IMR-90 (cell line): ENCODE measurements around the gene CECR2. TPM values are rescaled to one million over a fixed set of nuclear protein-coding genes. Genes with fewer than 3 reads are reported as not detected.
A peak's percentile ranks its signal among the peaks of the same experiment; 100 is the strongest.

Source experiments
- ATAC-seq: fragments of 200-7000 bp; cut with Tn5 transposase; 2 replicates; pipeline ENCODE4 v1.9.1; 2020; ENCODE audit warnings: low read depth, mild to moderate bottlenecking, moderate library complexity
- Bru-seq: library from RNA; stranded (reverse); fragments of 400-500 nt; gene quantifications from one replicate; lab custom pipeline; 2021; lab: Mats Ljungman, UMichigan
- BruChase-seq, 2 experiments: library from RNA; stranded (reverse); fragments of 400-500 nt; gene quantifications; one replicate each; lab custom pipeline; 2021; lab: Mats Ljungman, UMichigan
- BruUV-seq: library from RNA; stranded (reverse); fragments of 400-500 nt; replicated peaks from 2 replicates; lab custom pipeline; 2021; lab: Mats Ljungman, UMichigan
- CTCF ChIA-PET: fragments of 300-600 bp; formaldehyde crosslinking; extraction: SDS; loops from one replicate; lab custom pipeline; 2021; ENCODE audit warnings: antibody characterized with exemption; lab: Yijun Ruan, JAX
- POLR2A ChIA-PET: fragments of 300-600 bp; sonication (Branson Sonifier 250); formaldehyde crosslinking; loops from one replicate; lab custom pipeline; 2022; ENCODE audit warnings: antibody characterized with exemption; ENCODE audit not compliant: unreplicated experiment; lab: Charles Lee
- DNase-seq: peaks from one replicate; pipeline ENCODE4 v3.0.0; 2013
- H2AFZ ChIP-seq: replicated peaks from 2 replicates; pipeline ENCODE3; 2013; ENCODE audit warnings: low read length, mild to moderate bottlenecking; ENCODE audit not compliant: poor library complexity
- H2AK5ac ChIP-seq: 2 replicates; pipeline ENCODE4 v1.6.1; 2013; ENCODE audit warnings: low read depth, low read length, inconsistent platforms
- H2AK9ac ChIP-seq: replicated peaks from 2 replicates; pipeline ENCODE3; 2013; ENCODE audit warnings: mild to moderate bottlenecking, low read depth, low read length, moderate library complexity; ENCODE audit not compliant: poor library complexity
- H2BK120ac ChIP-seq: 2 replicates; pipeline ENCODE4 v1.6.1; 2013; ENCODE audit warnings: low read depth, low read length, inconsistent platforms
- H2BK15ac ChIP-seq: 3 replicates; pipeline ENCODE4 v1.6.1; 2013; ENCODE audit warnings: low read depth, low read length, inconsistent platforms
- H2BK20ac ChIP-seq: 2 replicates; pipeline ENCODE4 v1.6.1; 2013; ENCODE audit warnings: low read depth, mild to moderate bottlenecking, inconsistent platforms, low read length, moderate library complexity
- H2BK5ac ChIP-seq: 2 replicates; pipeline ENCODE4 v1.6.1; 2013; ENCODE audit warnings: mild to moderate bottlenecking, low read depth, low read length, inconsistent platforms; ENCODE audit not compliant: poor library complexity, severe bottlenecking
- H3K14ac ChIP-seq: replicated peaks from 2 replicates; pipeline ENCODE4 v1.6.1; 2013; ENCODE audit warnings: low read depth, low read length, inconsistent platforms
- H3K18ac ChIP-seq: 2 replicates; pipeline ENCODE4 v1.6.1; 2013; ENCODE audit warnings: low read depth, low read length, control low read depth
- H3K23ac ChIP-seq: 2 replicates; pipeline ENCODE4 v1.6.1; 2013; ENCODE audit warnings: low read depth, low read length, inconsistent platforms
- H3K27ac ChIP-seq: 2 replicates; pipeline ENCODE4 v1.5.1; 2013; ENCODE audit warnings: mild to moderate bottlenecking, control low read depth, low read length; ENCODE audit not compliant: insufficient read depth
- H3K27me3 ChIP-seq: 2 replicates; pipeline ENCODE4 v1.6.1; 2013; ENCODE audit warnings: low read length; ENCODE audit not compliant: control insufficient read depth, insufficient read depth
- H3K36me3 ChIP-seq: 2 replicates; pipeline ENCODE4 v1.6.1; 2013; ENCODE audit warnings: low read length, mixed read lengths; ENCODE audit not compliant: control insufficient read depth, insufficient read depth
- H3K4ac ChIP-seq: 2 replicates; pipeline ENCODE4 v1.6.1; 2013; ENCODE audit warnings: low read depth, low read length, inconsistent platforms
- H3K4me1 ChIP-seq: 2 replicates; pipeline ENCODE4 v1.6.1; 2013; ENCODE audit warnings: low read length, mixed read lengths; ENCODE audit not compliant: control insufficient read depth, insufficient read depth
- H3K4me2 ChIP-seq: 2 replicates; pipeline ENCODE4 v1.6.1; 2013; ENCODE audit warnings: low read depth, mild to moderate bottlenecking, control low read depth, low read length, moderate library complexity
- H3K4me3 ChIP-seq: 2 replicates; pipeline ENCODE4 v1.5.1; 2013; ENCODE audit warnings: low read depth, mild to moderate bottlenecking, control low read depth, low read length, moderate library complexity; ENCODE audit not compliant: insufficient read depth
- H3K56ac ChIP-seq: 2 replicates; pipeline ENCODE4 v1.6.1; 2013; ENCODE audit warnings: low read length, inconsistent platforms; ENCODE audit not compliant: insufficient read depth; ENCODE audit errors: extremely low read depth
- H3K79me1 ChIP-seq, 2 experiments: 2 replicates each; pipeline ENCODE4 v1.6.1; 2013; ENCODE audit warnings: low read length in 2 of 2, inconsistent platforms in 1 of 2, low read depth in 1 of 2
- H3K9ac ChIP-seq: 2 replicates; pipeline ENCODE4 v1.6.1; 2013; ENCODE audit warnings: low read depth, low read length, control low read depth
- H3K9me1 ChIP-seq: 2 replicates; pipeline ENCODE4 v1.6.1; 2013; ENCODE audit warnings: low read length, inconsistent platforms; ENCODE audit not compliant: insufficient read depth
- H3K9me3 ChIP-seq: 2 replicates; pipeline ENCODE4 v1.6.1; 2013; ENCODE audit warnings: low read length; ENCODE audit not compliant: control insufficient read depth, insufficient read depth
- H4K20me1 ChIP-seq: 2 replicates; pipeline ENCODE4 v1.6.1; 2013; ENCODE audit warnings: low read length, inconsistent platforms; ENCODE audit not compliant: insufficient read depth
- H4K5ac ChIP-seq: 2 replicates; pipeline ENCODE4 v1.6.1; 2013; ENCODE audit warnings: mild to moderate bottlenecking, low read depth, low read length, control low read depth
- H4K8ac ChIP-seq, 2 experiments: 2 replicates each; pipeline ENCODE4 v1.6.1; 2013; ENCODE audit warnings: low read depth in 2 of 2, low read length in 2 of 2, control low read depth in 1 of 2, inconsistent platforms in 1 of 2
- H4K91ac ChIP-seq: 2 replicates; pipeline ENCODE4 v1.6.1; 2013; ENCODE audit warnings: low read depth, low read length, inconsistent platforms; ENCODE audit not compliant: insufficient read depth
- BHLHE40 ChIP-seq: fragments of 150-350 bp; IDR thresholded peaks from 2 replicates; pipeline ENCODE4 v1.6.1; 2016; ENCODE audit warnings: mild to moderate bottlenecking, low read depth, low read length
- CEBPB ChIP-seq: IDR thresholded peaks from 2 replicates; pipeline ENCODE4 v1.6.1; 2012; ENCODE audit warnings: low read depth, low read length, improper control_type of control experiment
- CHD1 ChIP-seq: IDR thresholded peaks from 2 replicates; pipeline ENCODE4 v1.6.1; 2012; ENCODE audit warnings: low read depth, low read length, improper control_type of control experiment
- ELK1 ChIP-seq: fragments of 150-350 bp; IDR thresholded peaks from 2 replicates; pipeline ENCODE4 v1.6.1; 2016; ENCODE audit warnings: low read depth, mild to moderate bottlenecking, low read length, moderate library complexity, borderline replicate concordance
- FOS ChIP-seq: fragments of 150-350 bp; IDR thresholded peaks from 2 replicates; pipeline ENCODE4 v1.6.1; 2016; ENCODE audit warnings: low read depth, low read length
- MAFK ChIP-seq: IDR thresholded peaks from 2 replicates; pipeline ENCODE4 v1.6.1; 2012; ENCODE audit warnings: low read depth, low read length, improper control_type of control experiment
- MAZ ChIP-seq: IDR thresholded peaks from 2 replicates; pipeline ENCODE4 v1.6.1; 2012; ENCODE audit warnings: low read depth, mild to moderate bottlenecking, low read length, improper control_type of control experiment, moderate library complexity, borderline replicate concordance
- MXI1 ChIP-seq: IDR thresholded peaks from 2 replicates; pipeline ENCODE4 v1.6.1; 2012; ENCODE audit warnings: low read depth, mild to moderate bottlenecking, low read length, moderate library complexity, borderline replicate concordance
- NFE2L2 ChIP-seq: fragments of 150-350 bp; IDR thresholded peaks from 2 replicates; pipeline ENCODE4 v1.6.1; 2016; ENCODE audit warnings: low read depth, mild to moderate bottlenecking, low read length
- POLR2A ChIP-seq: IDR thresholded peaks from 2 replicates; pipeline ENCODE4 v1.6.1; 2012; ENCODE audit warnings: mild to moderate bottlenecking, low read depth, low read length
- RAD21 ChIP-seq: IDR thresholded peaks from 2 replicates; pipeline ENCODE4 v1.6.1; 2012; ENCODE audit warnings: low read length, improper control_type of control experiment
- RCOR1 ChIP-seq: IDR thresholded peaks from 2 replicates; pipeline ENCODE4 v1.6.1; 2012; ENCODE audit warnings: mild to moderate bottlenecking, low read length, improper control_type of control experiment; ENCODE audit not compliant: insufficient replicate concordance
- RFX5 ChIP-seq: IDR thresholded peaks from 2 replicates; pipeline ENCODE4 v1.8.0; 2012; ENCODE audit warnings: low read depth, mild to moderate bottlenecking, low read length, moderate library complexity
- SMC3 ChIP-seq: fragments of 150-350 bp; IDR thresholded peaks from 2 replicates; pipeline ENCODE4 v1.6.1; 2016; ENCODE audit warnings: low read depth, mild to moderate bottlenecking, antibody characterized with exemption, low read length, moderate library complexity
- USF2 ChIP-seq: fragments of 150-350 bp; IDR thresholded peaks from 2 replicates; pipeline ENCODE4 v1.6.1; 2017; ENCODE audit warnings: mild to moderate bottlenecking, antibody characterized with exemption, low read length, low read depth
- WGBS, 2 experiments: methylation state at CpG; one replicate each; pipeline versions ENCODE4 v1.1.5 to v1.1.7; 2013; ENCODE audit warnings: missing lambda C conversion rate in 2 of 2; ENCODE audit not compliant: insufficient read length in 1 of 2; ENCODE audit errors: extremely low coverage in 2 of 2; 5-methylcytosine and 5-hydroxymethylcytosine counted together
- dilution Hi-C: fragments of 300-500 bp; cut with HindIII; formaldehyde crosslinking; loops from one replicate; pipeline ENCODE4 v1.14.3; 2018; ENCODE audit warnings: low sequenced_read_pairs; ENCODE audit not compliant: unreplicated experiment
- in situ Hi-C: fragments of 300-500 bp; cut with MboI; formaldehyde crosslinking; loops from 3 replicates; pipeline ENCODE4 v1.14.3; 2019; ENCODE audit warnings: low sequenced_read_pairs, inconsistent platforms, mixed read lengths
- intact Hi-C: fragments of 100-400 bp; cut with micrococcal nuclease; formaldehyde crosslinking; loops from 2 replicates; pipeline ENCODE4 v1.10.0; 2022
- long read RNA-seq: library from polyadenylated mRNA; unstranded; transcript quantifications from one replicate; pipeline ENCODE4 v2.0.0, GENCODE V29; 2021; ENCODE audit not compliant: unreplicated experiment
- polyA plus RNA-seq, 3 experiments: library from polyadenylated mRNA; depleted of rRNA; stranded (reverse); fragments of >200 nt; gene quantifications; 2 replicates each; pipeline ENCODE4 v1.2.3, GENCODE V29; 2012; ENCODE audit warnings: low replicate concordance in 1 of 3
- total RNA-seq: library from RNA; depleted of rRNA; stranded (reverse); fragments of >200 nt; gene quantifications from 2 replicates; pipeline ENCODE4 v1.2.3, GENCODE V29; 2012; rRNA removed

Gene CECR2
- total RNA-seq = not detected in 2 replicates
- polyA plus RNA-seq (2012; rRNA removed) = under 0.01 TPM in 1 of 2 replicates, not detected in the other
- polyA plus RNA-seq (2012; cell fraction: cytosol; rRNA removed) = not detected in 2 replicates
- not detected in 2 replicates for polyA plus RNA-seq (2012; cell fraction: nucleus; rRNA removed; ENCODE audit: low replicate concordance)
- Bru-seq, nascent RNA = percentile 8 among the genes with signal in this experiment
- BruChase-seq, experiment 1, labeled RNA remaining after a 6-hour chase = percentile 9 among the genes with signal in this experiment
- percentile 5 among the genes with signal in this experiment for BruChase-seq, experiment 2, labeled RNA remaining after a 2-hour chase
- long read RNA-seq = 0 reads

GRCh38 chr22:17369439-17370025 lies at the start of gene CECR2:
CECR2 (plus strand) TSS chr22:17369460; CDS start chr22:17369784, 324 bp downstream.
- in situ Hi-C loops = no loop called here
- Histone ChIP-seq H3K27me3 (peaks cover 43% of the 10 kb centered on the region), H4K5ac (no peak within 1 kb of the TSS), H4K20me1 (no peaks in the 10 kb centered on the region), H3K9ac (no peak within 1 kb of the TSS), H2BK20ac (no peak within 1 kb of the TSS), H2AFZ (peak within 1 kb of the TSS; percentile 58), H3K23ac (no peak within 1 kb of the TSS), H3K4me2 (no peak within 1 kb of the TSS), H2BK120ac (no peak within 1 kb of the TSS), H2BK5ac (no peak within 1 kb of the TSS), H2AK5ac (no peak within 1 kb of the TSS), H2BK15ac (no peak within 1 kb of the TSS), H3K4me3 (no peak within 1 kb of the TSS), H3K4me1 (peaks cover 2% of the 10 kb centered on the region; the same call in 1 of the 2 replicates), H3K27ac (no peak within 1 kb of the TSS), H3K79me1 (no peaks in the 10 kb centered on the region), H4K8ac (no peak within 1 kb of the TSS), H3K14ac (no peak within 1 kb of the TSS), H3K18ac (no peak within 1 kb of the TSS), H3K9me3 (no peaks in the 10 kb centered on the region; the same call in 1 of the 2 replicates), H2AK9ac (no peak within 1 kb of the TSS), H3K4ac (no peak within 1 kb of the TSS), H3K9me1 (no peaks in the 10 kb centered on the region), H3K56ac (no peak within 1 kb of the TSS), H3K36me3 (no peaks in the 10 kb centered on the region), H4K91ac (no peak within 1 kb of the TSS)
- WGBS, 2 experiments = 0% methylated on average over 13 of the region's 92 CpGs; no CpG with 5 or more reads in 1 of the 2 experiments
- DNase-seq = no peak
- BruUV-seq = no TSS peak
- dilution Hi-C loops = no loop called here
- POLR2A ChIA-PET = no interaction called here
- peak; percentile 35; the same call in 1 of the 2 replicates for ATAC-seq
- intact Hi-C loops = loop anchor here (10.0 kb wide), 1 partner anchor 65 kb away; no protein-coding TSS in a partner anchor
- CTCF ChIA-PET = no interaction called here
- TF ChIP-seq NFE2L2 (no peak), SMC3 (no peak), MAZ (no peak), FOS (no peak), RAD21 (no peak), ELK1 (no peak), CHD1 (no peak), CEBPB (no peak), MXI1 (no peak), USF2 (no peak), POLR2A (no peak), MAFK (no peak), BHLHE40 (no peak), RCOR1 (no peak), RFX5 (no peak)
